ENCODE data around the gene HPCAL4.

DNA sequence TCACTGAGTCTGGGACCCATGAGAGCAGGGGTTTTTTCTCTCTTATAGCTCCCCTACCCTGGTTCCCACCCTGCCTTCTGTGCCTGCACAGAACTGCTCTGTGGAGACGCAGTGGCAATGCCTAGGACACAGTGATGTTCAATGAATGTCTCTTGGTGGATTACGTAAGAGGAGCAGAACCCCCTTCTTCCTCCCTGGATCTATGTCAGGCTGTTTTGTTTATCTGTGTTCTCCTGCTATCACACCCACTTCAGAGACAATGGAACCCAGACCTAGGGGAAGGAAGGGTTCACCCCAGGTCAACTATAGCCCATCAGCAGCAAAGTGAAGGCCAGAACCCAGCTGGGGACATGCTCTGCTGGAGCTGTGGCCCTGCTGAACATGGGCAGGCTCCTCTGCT, 2.0 kb downstream of the HPCAL4 start:
- TF ChIP-seq, protein P1, sequence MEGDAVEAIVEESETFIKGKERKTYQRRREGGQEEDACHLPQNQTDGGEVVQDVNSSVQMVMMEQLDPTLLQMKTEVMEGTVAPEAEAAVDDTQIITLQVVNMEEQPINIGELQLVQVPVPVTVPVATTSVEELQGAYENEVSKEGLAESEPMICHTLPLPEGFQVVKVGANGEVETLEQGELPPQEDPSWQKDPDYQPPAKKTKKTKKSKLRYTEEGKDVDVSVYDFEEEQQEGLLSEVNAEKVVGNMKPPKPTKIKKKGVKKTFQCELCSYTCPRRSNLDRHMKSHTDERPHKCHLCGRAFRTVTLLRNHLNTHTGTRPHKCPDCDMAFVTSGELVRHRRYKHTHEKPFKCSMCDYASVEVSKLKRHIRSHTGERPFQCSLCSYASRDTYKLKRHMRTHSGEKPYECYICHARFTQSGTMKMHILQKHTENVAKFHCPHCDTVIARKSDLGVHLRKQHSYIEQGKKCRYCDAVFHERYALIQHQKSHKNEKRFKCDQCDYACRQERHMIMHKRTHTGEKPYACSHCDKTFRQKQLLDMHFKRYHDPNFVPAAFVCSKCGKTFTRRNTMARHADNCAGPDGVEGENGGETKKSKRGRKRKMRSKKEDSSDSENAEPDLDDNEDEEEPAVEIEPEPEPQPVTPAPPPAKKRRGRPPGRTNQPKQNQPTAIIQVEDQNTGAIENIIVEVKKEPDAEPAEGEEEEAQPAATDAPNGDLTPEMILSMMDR (IDR thresholded peaks at IDR 0.05), result no peak
- TF ChIP-seq, protein P2, sequence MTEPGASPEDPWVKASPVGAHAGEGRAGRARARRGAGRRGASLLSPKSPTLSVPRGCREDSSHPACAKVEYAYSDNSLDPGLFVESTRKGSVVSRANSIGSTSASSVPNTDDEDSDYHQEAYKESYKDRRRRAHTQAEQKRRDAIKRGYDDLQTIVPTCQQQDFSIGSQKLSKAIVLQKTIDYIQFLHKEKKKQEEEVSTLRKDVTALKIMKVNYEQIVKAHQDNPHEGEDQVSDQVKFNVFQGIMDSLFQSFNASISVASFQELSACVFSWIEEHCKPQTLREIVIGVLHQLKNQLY (CRISPR knock-in tag; IDR thresholded peaks at IDR 0.05), result no peak
- TF ChIP-seq, protein P3, sequence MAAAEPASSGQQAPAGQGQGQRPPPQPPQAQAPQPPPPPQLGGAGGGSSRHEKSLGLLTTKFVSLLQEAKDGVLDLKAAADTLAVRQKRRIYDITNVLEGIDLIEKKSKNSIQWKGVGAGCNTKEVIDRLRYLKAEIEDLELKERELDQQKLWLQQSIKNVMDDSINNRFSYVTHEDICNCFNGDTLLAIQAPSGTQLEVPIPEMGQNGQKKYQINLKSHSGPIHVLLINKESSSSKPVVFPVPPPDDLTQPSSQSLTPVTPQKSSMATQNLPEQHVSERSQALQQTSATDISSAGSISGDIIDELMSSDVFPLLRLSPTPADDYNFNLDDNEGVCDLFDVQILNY (CRISPR knock-in tag; IDR thresholded peaks at IDR 0.05), result no peak
- TF ChIP-seq, protein P4, sequence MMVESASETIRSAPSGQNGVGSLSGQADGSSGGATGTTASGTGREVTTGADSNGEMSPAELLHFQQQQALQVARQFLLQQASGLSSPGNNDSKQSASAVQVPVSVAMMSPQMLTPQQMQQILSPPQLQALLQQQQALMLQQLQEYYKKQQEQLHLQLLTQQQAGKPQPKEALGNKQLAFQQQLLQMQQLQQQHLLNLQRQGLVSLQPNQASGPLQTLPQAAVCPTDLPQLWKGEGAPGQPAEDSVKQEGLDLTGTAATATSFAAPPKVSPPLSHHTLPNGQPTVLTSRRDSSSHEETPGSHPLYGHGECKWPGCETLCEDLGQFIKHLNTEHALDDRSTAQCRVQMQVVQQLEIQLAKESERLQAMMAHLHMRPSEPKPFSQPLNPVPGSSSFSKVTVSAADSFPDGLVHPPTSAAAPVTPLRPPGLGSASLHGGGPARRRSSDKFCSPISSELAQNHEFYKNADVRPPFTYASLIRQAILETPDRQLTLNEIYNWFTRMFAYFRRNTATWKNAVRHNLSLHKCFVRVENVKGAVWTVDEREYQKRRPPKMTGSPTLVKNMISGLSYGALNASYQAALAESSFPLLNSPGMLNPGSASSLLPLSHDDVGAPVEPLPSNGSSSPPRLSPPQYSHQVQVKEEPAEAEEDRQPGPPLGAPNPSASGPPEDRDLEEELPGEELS (CRISPR knock-in tag; IDR thresholded peaks at IDR 0.05), result no peak
- no peak for TF ChIP-seq CREB1 (CRISPR knock-in tag; IDR thresholded peaks at IDR 0.05)
